ENCODE results near the gene TRMT2A. TPM values are rescaled to one million over a fixed set of nuclear protein-coding genes. Genes with fewer than 3 reads are reported as not detected.

TRMT2A gene
- total RNA-seq, 1 donor: 28.7 TPM

DNA sequence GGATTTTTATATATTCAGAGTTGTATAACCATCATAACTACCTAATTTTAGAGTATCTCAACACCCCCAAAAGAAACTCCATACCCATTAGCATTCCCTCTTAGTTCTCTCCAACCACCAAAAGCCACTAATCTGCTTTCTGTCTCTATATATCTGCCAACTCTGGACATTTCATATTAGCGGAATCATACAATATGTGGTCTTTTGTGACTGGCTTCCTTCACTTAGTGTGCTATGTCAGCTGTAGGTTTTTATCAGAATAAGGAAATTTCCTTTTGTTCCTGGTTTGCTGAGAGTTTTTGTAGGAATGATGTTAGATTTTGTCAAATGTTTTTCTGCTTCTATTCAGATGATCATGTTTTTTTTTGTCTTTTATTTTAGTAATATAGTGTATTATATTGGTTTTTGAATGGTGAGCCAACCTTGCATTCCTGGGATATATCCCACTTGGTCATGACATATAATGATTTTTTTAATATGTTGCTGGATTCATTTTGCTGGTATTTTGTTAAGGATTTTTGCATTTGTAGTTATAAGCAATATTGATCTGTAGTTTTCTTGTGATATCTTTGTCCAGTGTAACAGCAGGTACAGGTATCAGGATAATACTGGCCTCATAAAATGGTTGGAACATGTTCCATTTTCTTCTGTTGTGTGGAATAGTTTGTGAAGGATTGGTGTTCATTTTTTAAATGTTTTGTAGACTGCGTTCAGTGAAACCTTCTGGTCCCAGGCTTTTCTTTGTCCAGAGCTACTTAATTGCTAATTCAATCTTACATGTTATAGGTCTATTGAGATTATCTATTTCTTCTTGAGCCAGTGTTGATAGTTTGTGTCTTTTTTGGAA lies 20.2 kb downstream of the TRMT2A start:
- no peaks in the 10 kb centered on the region for H3K9me3 ChIP-seq (ENCODE audit: low read depth, low read length)
- H3K27me3 ChIP-seq (ENCODE audit: insufficient read depth, low read length): no peaks in the 10 kb centered on the region
- no peak overlapping the region for H3K4me3 ChIP-seq (ENCODE audit: low read length)
- H3K4me1 ChIP-seq (ENCODE audit: insufficient read depth, low read length): peaks cover 29% of the 10 kb centered on the region

- peaks cover 31% of the 10 kb centered on the region for H3K4me1 ChIP-seq (ENCODE audit: insufficient read depth, low read length)
- no peak overlapping the region for H3K4me3 ChIP-seq (ENCODE audit: low read length)
- no peaks in the 10 kb centered on the region for H3K9me3 ChIP-seq (ENCODE audit: low read depth, low read length)
- H3K27me3 ChIP-seq (ENCODE audit: insufficient read depth, low read length): no peaks in the 10 kb centered on the region
Measured at GRCh38 chr22:20095521-20095920, 21.5 kb downstream of the TRMT2A start.

DNA sequence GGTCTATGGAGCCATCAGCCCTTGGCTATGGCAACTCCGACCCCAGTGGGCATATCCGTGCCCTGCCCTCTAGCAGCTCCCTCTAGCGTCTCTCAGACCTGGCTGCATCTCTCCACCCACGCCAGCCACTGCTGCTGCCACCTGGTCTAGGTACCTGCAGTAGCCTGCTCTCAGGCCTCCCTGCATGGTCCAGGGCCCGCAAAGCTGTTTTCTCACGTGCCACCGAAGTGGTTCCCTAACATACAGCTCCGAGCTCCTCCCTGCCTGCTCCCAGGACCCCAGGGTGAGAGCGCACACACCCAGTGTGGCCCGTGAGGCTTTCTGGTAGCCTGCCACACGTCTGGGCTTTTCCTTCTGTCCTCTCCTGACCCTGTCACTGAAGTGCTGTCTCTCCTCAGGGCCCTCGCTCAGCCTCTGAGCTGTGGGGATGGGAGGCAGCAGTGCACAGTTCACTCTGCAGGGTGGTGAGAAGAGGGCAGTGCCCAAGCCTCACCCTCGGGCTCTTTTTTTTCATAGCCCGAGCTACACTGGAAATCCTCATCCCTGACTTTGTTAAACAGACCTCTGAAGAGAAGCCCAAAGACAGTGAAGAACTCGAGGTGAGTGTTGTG lies 22.7 kb downstream of the TRMT2A start:
- H3K9me3 ChIP-seq (ENCODE audit: low read depth, low read length): no peaks in the 10 kb centered on the region
- peaks cover 25% of the 10 kb centered on the region for H3K4me1 ChIP-seq (ENCODE audit: insufficient read depth, low read length)
- no peak overlapping the region for H3K4me3 ChIP-seq (ENCODE audit: low read length)
- no peaks in the 10 kb centered on the region for H3K27me3 ChIP-seq (ENCODE audit: insufficient read depth, low read length)

- Histone ChIP-seq H3K4me3 (ENCODE audit: low read length) (no peak overlapping the region), H3K9me3 (ENCODE audit: low read depth, low read length) (no peaks in the 10 kb centered on the region), H3K4me1 (ENCODE audit: insufficient read depth, low read length) (peaks cover 18% of the 10 kb centered on the region), H3K27me3 (ENCODE audit: insufficient read depth, low read length) (no peaks in the 10 kb centered on the region)
Measured at GRCh38 chr22:20093418-20094196, 23.4 kb downstream of the TRMT2A start.

DNA sequence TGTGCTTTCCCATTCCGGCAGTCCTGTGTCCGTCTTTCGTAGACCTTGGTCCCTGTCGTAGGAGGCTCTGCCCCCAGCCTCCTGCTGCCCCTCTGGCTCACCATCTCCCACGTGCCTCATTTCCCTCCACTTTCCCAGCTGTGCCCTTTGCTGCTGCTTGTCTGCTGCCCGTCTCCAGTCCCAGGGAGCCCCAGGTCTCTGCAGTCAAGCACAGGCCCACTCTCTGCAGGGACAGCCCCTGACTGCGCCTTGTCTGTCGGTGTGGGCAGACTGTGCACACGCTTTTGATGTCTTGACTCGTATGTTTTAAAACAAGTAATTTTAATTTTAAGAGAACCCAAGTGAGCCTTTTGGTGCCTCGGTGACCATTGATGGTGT lies 24.6 kb downstream of the TRMT2A start:
- Histone ChIP-seq H3K4me3 (ENCODE audit: low read length) (no peak overlapping the region), H3K9me3 (ENCODE audit: low read depth, low read length) (no peaks in the 10 kb centered on the region), H3K4me1 (ENCODE audit: insufficient read depth, low read length) (peaks cover 16% of the 10 kb centered on the region), H3K27me3 (ENCODE audit: insufficient read depth, low read length) (no peaks in the 10 kb centered on the region)

DNA sequence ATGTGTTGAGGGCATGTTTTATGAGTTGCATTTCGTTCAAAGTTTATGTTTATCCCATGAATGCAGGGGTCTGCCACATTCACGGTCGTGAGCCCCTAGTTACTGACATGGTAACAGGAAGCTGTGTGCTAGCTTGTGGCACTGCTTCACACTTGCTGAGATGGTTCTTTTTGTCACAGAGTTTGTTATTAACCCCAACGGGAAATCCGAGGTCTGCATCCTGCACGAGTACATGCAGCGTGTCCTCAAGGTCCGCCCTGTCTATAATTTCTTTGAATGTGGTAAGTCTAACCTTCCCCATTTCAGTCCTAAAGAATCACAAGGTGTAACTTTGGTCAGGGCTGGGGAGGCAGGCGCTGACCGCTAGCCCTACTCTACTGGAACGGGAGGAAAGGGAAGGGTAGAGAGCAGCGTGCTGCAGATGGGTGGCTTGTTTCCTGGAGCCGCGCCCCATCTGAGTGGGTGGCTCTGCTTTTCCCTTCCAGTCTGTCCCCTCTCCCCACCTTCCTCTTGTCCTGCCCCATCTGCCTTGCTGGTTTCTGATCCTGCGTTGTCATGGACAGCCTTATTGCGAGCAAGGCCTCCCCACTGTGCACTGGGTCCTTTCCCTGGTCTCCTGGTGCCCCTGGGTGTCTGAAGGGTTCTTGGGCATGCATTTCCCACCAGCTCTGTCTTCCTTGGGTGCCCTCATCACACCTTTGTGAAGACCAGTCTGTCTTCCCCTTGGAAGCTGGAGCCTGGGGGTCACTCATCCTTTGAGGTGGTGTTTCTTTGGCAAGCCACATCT lies 25.1 kb downstream of the TRMT2A start:
- Histone ChIP-seq H3K4me3 (ENCODE audit: low read length) (no peak overlapping the region), H3K4me1 (ENCODE audit: insufficient read depth, low read length) (peaks cover 16% of the 10 kb centered on the region), H3K9me3 (ENCODE audit: low read depth, low read length) (no peaks in the 10 kb centered on the region), H3K27me3 (ENCODE audit: insufficient read depth, low read length) (no peaks in the 10 kb centered on the region)

DNA sequence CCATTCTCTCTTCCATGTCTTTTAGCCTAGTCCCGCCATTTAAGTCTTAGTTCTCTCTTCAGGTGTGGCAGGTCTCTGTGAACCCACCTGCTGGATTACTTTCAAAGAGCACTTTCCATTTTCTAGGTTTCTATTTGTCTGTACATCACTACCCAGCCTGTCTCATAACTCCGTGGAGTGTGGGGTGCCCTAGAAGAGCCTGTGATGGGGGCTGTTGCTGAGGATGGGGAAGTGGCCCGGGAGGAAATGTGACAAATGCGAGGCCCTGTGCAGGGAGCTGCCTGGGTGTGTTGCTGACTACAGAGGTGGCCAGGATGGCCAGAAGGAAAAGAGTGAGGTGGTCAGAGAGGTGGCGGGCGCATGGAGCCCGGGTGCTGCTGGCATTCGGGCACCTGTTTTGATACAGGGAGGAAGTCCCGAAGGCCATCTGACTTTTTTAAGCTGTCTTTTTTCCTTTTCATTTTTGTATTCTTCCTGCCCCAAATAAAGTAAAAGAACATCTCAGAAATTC lies 26.2 kb downstream of the TRMT2A start:
- Histone ChIP-seq H3K4me1 (ENCODE audit: insufficient read depth, low read length) (peaks cover 16% of the 10 kb centered on the region), H3K27me3 (ENCODE audit: insufficient read depth, low read length) (no peaks in the 10 kb centered on the region), H3K4me3 (ENCODE audit: low read length) (no peak overlapping the region), H3K9me3 (ENCODE audit: low read depth, low read length) (no peaks in the 10 kb centered on the region)

GRCh38 chr22:20089977-20090729 lies 26.9 kb downstream of the TRMT2A start:
- no peaks in the 10 kb centered on the region for H3K9me3 ChIP-seq (ENCODE audit: low read depth, low read length)
- H3K4me3 ChIP-seq (ENCODE audit: low read length): no peak overlapping the region
- H3K4me1 ChIP-seq (ENCODE audit: insufficient read depth, low read length): peaks cover 16% of the 10 kb centered on the region
- no peaks in the 10 kb centered on the region for H3K27me3 ChIP-seq (ENCODE audit: insufficient read depth, low read length)

GRCh38 chr22:20089226-20089976 lies 27.6 kb downstream of the TRMT2A start:
- no peaks in the 10 kb centered on the region for H3K27me3 ChIP-seq (ENCODE audit: insufficient read depth, low read length)

DNA sequence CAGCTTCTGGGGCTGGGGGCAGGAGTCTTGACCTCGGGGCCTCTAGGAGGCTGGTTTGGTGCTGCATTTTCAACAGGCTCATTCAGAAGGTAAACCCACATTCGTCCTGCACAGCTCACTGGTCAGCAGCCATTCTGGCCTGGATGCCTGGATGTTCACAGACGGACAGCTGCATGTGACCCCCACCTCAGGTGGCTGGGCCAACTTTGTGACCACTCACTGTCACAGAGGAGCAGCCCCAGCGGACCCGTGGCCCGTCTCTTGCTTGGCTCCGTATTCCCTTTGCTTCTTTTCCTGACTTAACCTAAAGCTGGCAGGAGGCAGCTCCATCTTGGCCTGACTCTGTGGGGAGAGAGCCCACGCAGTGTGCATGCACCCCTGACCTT lies 28.8 kb downstream of the TRMT2A start:
- no peaks in the 10 kb centered on the region for H3K9me3 ChIP-seq (ENCODE audit: low read depth, low read length)
- no peaks in the 10 kb centered on the region for H3K27me3 ChIP-seq (ENCODE audit: insufficient read depth, low read length)
- peaks cover 22% of the 10 kb centered on the region for H3K4me1 ChIP-seq (ENCODE audit: insufficient read depth, low read length)
- H3K4me3 ChIP-seq (ENCODE audit: low read length): no peak overlapping the region

More at GRCh38 chr22:20089226-20089976, 27.6 kb downstream of the TRMT2A start:
- Histone ChIP-seq H3K4me1 (ENCODE audit: insufficient read depth, low read length) (peaks cover 16% of the 10 kb centered on the region), H3K4me3 (ENCODE audit: low read length) (no peak overlapping the region), H3K9me3 (ENCODE audit: low read depth, low read length) (no peaks in the 10 kb centered on the region)

DNA sequence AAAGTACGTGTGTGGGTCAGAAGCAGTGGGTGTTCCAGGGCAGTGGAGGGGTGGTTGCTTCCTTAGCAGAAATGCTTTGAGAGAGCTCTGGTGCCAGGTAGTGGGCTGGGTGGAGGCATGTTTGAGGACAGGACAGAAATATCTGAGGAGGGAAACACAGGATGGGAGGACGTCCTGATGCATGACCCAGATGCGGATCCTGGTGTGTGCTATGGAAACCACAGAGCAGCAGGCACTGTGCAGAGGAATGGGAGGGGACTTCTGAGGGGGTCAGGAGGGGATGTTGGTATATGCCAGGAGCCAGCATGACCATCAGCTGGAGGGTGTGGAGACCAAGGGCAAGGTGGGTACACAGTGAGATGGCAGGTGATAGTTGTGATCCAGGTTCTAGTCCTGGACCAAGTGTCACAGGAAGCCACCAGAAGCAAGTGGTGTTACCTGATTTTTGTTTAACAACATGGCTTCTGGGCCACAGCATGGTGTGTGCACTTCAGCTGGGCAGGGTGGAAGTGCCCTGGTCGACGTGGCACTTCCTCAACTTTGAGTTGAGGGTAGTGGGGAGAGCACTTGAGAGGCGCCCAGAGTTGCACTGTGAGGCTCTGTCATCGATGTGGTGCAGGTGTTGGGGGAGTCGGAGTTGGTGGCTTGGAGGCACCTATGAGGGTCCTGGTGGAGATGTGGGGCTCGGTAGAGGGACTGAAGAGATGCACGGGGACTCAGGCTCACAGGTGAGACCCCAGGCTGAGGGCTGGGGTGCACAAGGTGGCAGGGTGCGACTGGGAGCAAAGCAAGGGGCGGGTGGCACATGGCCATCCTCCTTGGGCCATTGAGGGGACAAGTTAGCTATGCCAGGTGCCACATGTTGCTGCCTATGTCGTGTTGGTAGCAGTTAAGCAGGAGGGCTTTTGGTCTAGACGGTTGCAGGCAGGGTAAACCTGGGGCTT lies 29.4 kb downstream of the TRMT2A start:
- Histone ChIP-seq H3K9me3 (ENCODE audit: low read depth, low read length) (no peaks in the 10 kb centered on the region), H3K27me3 (ENCODE audit: insufficient read depth, low read length) (no peaks in the 10 kb centered on the region), H3K4me1 (ENCODE audit: insufficient read depth, low read length) (peaks cover 29% of the 10 kb centered on the region), H3K4me3 (ENCODE audit: low read length) (no peak overlapping the region)

- no peaks in the 10 kb centered on the region for H3K9me3 ChIP-seq (ENCODE audit: low read depth, low read length)
- no peak overlapping the region for H3K4me3 ChIP-seq (ENCODE audit: low read length)
- peaks cover 27% of the 10 kb centered on the region for H3K4me1 ChIP-seq (ENCODE audit: insufficient read depth, low read length)
- no peaks in the 10 kb centered on the region for H3K27me3 ChIP-seq (ENCODE audit: insufficient read depth, low read length)
Measured at GRCh38 chr22:20086763-20087162, 30.3 kb downstream of the TRMT2A start.

All from mononuclear cell (primary cell).